ENCODE results near the gene PLA2G4A.

Gene PLA2G4A

GRCh38 chr1:187037973-187038553 is 209.3 kb downstream of the PLA2G4A start:
- no peak for DNase-seq
